K562 (cell line): Measurements from ENCODE around the gene TRNP1. TPM values are rescaled to one million over a fixed set of nuclear protein-coding genes. Genes with fewer than 3 reads are reported as not detected.

Experiments used
- ATAC-seq: fragments of 200-7000 bp; cut with Tn5 transposase; 3 replicates; pipeline ENCODE4 v1.9.1; 2020; ENCODE audit warnings: moderate library complexity
- BruUV-seq: library from RNA; stranded (reverse); fragments of 400-500 nt; replicated peaks from 2 replicates; lab custom pipeline; 2021; lab: Mats Ljungman, UMichigan
- CTCF ChIA-PET: fragments of 300-600 bp; formaldehyde crosslinking; extraction: SDS; loops from one replicate; lab custom pipeline; 2021; ENCODE audit warnings: low intra/inter-chr PET ratio; lab: Yijun Ruan, JAX
- POLR2A ChIA-PET: fragments of 300-600, 350-650 bp; sonication (Branson Sonifier 250); formaldehyde crosslinking; extraction: SDS; loops from one replicate; lab custom pipeline; 2021; ENCODE audit warnings: antibody characterized with exemption, inconsistent platforms; lab: Yijun Ruan, JAX
- DNase-seq, 4 experiments: peaks; one replicate each; pipeline versions ENCODE4 v3.0.0 to v3.0.0-alpha.2; 2011 to 2018; ENCODE audit warnings: low spot score in 3 of 4, mixed read lengths in 3 of 4; ENCODE audit errors: extremely low read depth in 1 of 4
- FAIRE-seq: peaks from 2 replicates; lab custom pipeline; 2011; peaks lifted over from hg19 to GRCh38; lab: Jason Lieb, UNC
- H2AFZ ChIP-seq: 2 replicates; pipeline ENCODE4 v1.6.0; 2011; ENCODE audit warnings: low read depth, low read length, control low read depth, inconsistent platforms
- H3K27ac ChIP-seq: fragments of 200-600 bp; 3 replicates; pipeline ENCODE4 v1.8.0; 2011; ENCODE audit warnings: low read depth, mild to moderate bottlenecking, control low read depth, inconsistent platforms, low read length, moderate library complexity, mixed read lengths; ENCODE audit errors: extremely low read depth
- H3K27me3 ChIP-seq, 2 experiments: fragments of 300-600 bp in 1 of 2; 2 replicates in 1 of 2; 3 replicates in 1 of 2; pipeline versions ENCODE4 v1.6.0 to v1.8.0; 2011; ENCODE audit warnings: inconsistent platforms in 2 of 2, low read length in 2 of 2, mild to moderate bottlenecking in 1 of 2, mixed read lengths in 1 of 2, moderate library complexity in 1 of 2; ENCODE audit not compliant: control insufficient read depth in 2 of 2, insufficient read depth in 2 of 2
- H3K36me3 ChIP-seq: fragments of 300-600 bp; 3 replicates; pipeline ENCODE4 v1.8.0; 2011; ENCODE audit warnings: mild to moderate bottlenecking, low read length, inconsistent platforms; ENCODE audit not compliant: control insufficient read depth, insufficient read depth
- H3K4me1 ChIP-seq, 2 experiments: fragments of 200-600 bp in 1 of 2; replicated peaks in 1 of 2; 2 replicates in 1 of 2; 3 replicates in 1 of 2; pipeline versions ENCODE4 v1.5.1 to v1.8.0; 2011; ENCODE audit warnings: inconsistent platforms in 2 of 2, low read length in 2 of 2, mild to moderate bottlenecking in 1 of 2, mixed read lengths in 1 of 2, moderate library complexity in 1 of 2; ENCODE audit not compliant: control insufficient read depth in 2 of 2, insufficient read depth in 2 of 2
- H3K4me2 ChIP-seq: 2 replicates; pipeline ENCODE4 v1.6.1; 2011; ENCODE audit warnings: low read length, control low read depth, inconsistent platforms, mixed read lengths; ENCODE audit not compliant: insufficient read depth
- H3K4me3 ChIP-seq: fragments of 200-600 bp; sonication (generic), shearing (Covaris generic); 2 replicates; pipeline ENCODE4 v1.5.1; 2016; ENCODE audit warnings: control low read depth, inconsistent platforms
- H3K79me2 ChIP-seq: fragments of 200-600 bp; 3 replicates; pipeline ENCODE4 v1.8.0; 2011; ENCODE audit warnings: low read length, inconsistent platforms; ENCODE audit not compliant: control insufficient read depth, insufficient read depth
- H3K9ac ChIP-seq, 2 experiments: 2 replicates each; pipeline versions ENCODE4 v1.6.0 to v1.6.1; 2011; ENCODE audit warnings: low read depth in 2 of 2, low read length in 2 of 2, control low read depth in 1 of 2, inconsistent platforms in 1 of 2, mild to moderate bottlenecking in 1 of 2, mixed read lengths in 1 of 2; ENCODE audit not compliant: insufficient read depth in 1 of 2
- H3K9me1 ChIP-seq: one replicate; pipeline ENCODE4 v1.6.0; 2011; ENCODE audit warnings: inconsistent platforms, mild to moderate bottlenecking, low read length, moderate library complexity; ENCODE audit not compliant: control insufficient read depth, insufficient read depth
- H3K9me3 ChIP-seq: replicated peaks from 2 replicates; pipeline ENCODE4 v1.5.1; 2011; ENCODE audit warnings: low read depth, low read length, inconsistent platforms; ENCODE audit not compliant: control insufficient read depth, insufficient read depth
- H4K20me1 ChIP-seq: replicated peaks from 2 replicates; pipeline ENCODE4 v1.6.1; 2011; ENCODE audit warnings: low read length, inconsistent platforms, mixed read lengths; ENCODE audit not compliant: control insufficient read depth, insufficient read depth
- FOXK1 ChIP-seq: sonication (generic); formaldehyde crosslinking; IDR thresholded peaks from 2 replicates; pipeline ENCODE4 v1.8.0; 2022; ENCODE audit warnings: missing genetic modification reagents, mild to moderate bottlenecking, borderline replicate concordance
- HDGF ChIP-seq: fragments of 450-650 bp; IDR thresholded peaks from 2 replicates; pipeline ENCODE4 v1.6.1; 2016
- MCM5 ChIP-seq: fragments of 450-650 bp; IDR thresholded peaks from 2 replicates; pipeline ENCODE4 v1.6.1; 2016; ENCODE audit warnings: low read depth
- NFXL1 ChIP-seq: fragments of 450-650 bp; formaldehyde crosslinking; IDR thresholded peaks from 2 replicates; pipeline ENCODE4 v1.4.0; 2021; ENCODE audit warnings: mild to moderate bottlenecking
- PRPF4 ChIP-seq: fragments of 200-400 bp; formaldehyde crosslinking; IDR thresholded peaks from one replicate; pipeline ENCODE4 v1.6.1; 2017; ENCODE audit warnings: low read length, low read depth, mild to moderate bottlenecking; ENCODE audit not compliant: insufficient read depth, poor library complexity, severe bottlenecking
- SP1 ChIP-seq: sonication (generic); formaldehyde crosslinking; IDR thresholded peaks from 2 replicates; pipeline ENCODE4 v1.8.1; 2022; ENCODE audit warnings: mild to moderate bottlenecking, missing genetic modification reagents
- U2AF1 ChIP-seq: fragments of 200-400 bp; formaldehyde crosslinking; optimal IDR thresholded peaks from 2 replicates; pipeline ENCODE3; 2017; ENCODE audit warnings: mild to moderate bottlenecking, low read depth, low read length, moderate library complexity
- ZNF232 ChIP-seq: sonication (generic); formaldehyde crosslinking; IDR thresholded peaks from 2 replicates; pipeline ENCODE4 v1.8.0; 2022; ENCODE audit warnings: mild to moderate bottlenecking, missing genetic modification reagents
- WGBS: fragments of 100-300 bp; shearing (Covaris generic); methylation state at CpG from one replicate; pipeline ENCODE4 v1.1.6; 2016; ENCODE audit warnings: low coverage, mixed read lengths; ENCODE audit not compliant: insufficient coverage; ENCODE audit errors: missing lambda C conversion rate; 5-methylcytosine and 5-hydroxymethylcytosine counted together
- in situ Hi-C: fragments of 300-500 bp; cut with MboI; formaldehyde crosslinking; loops from 4 replicates; pipeline ENCODE4 v1.15.0; 2018; ENCODE audit warnings: inconsistent platforms, mixed read lengths
- intact Hi-C: fragments of 100-400 bp; cut with micrococcal nuclease; formaldehyde crosslinking; loops from 2 replicates; pipeline ENCODE4 v1.14.2; 2022
- polyA plus RNA-seq, 8 experiments: library from polyadenylated mRNA; depleted of rRNA in 4 of 8; stranded (reverse) in 5 of 8; unstranded in 3 of 8; fragments of >200 nt; fragmentation: Nextera tagmentation in 2 of 8; fragmentation: Illumina TruSeq in 1 of 8; extraction: Ambion mirVana in 2 of 8; extraction: Trizol in 1 of 8; gene quantifications; 2 replicates each; pipeline versions ENCODE4 v1.2.1 to v1.2.3, GENCODE V29; 2011 to 2014; ENCODE audit warnings: inconsistent platforms in 1 of 8, missing spikeins in 1 of 8
- total RNA-seq, 7 experiments: library from RNA; depleted of rRNA in 6 of 7; stranded (reverse); fragments of >200 nt in 6 of 7; fragmentation: Illumina TruSeq in 2 of 7; extraction: Trizol in 2 of 7; gene quantifications; 2 replicates each; pipeline versions ENCODE4 v1.2.1 to v1.2.3, GENCODE V29; 2011 to 2021; ENCODE audit warnings: low replicate concordance in 1 of 7
- TF ChIP-seq, protein P1 (sequence below): fragments of 250-450 bp; sonication (Bioruptor Pico); IDR thresholded peaks from 2 replicates; pipeline ENCODE4 v1.9.0; 2021; ENCODE audit warnings: mild to moderate bottlenecking, inconsistent platforms
- TF ChIP-seq, protein P2 (sequence below): IDR thresholded peaks from 2 replicates; pipeline ENCODE4 v1.6.1; 2012; ENCODE audit warnings: low read depth, low read length, improper control_type of control experiment, borderline replicate concordance
- TF ChIP-seq, protein P3 (sequence below): sonication (generic); formaldehyde crosslinking; IDR thresholded peaks from 2 replicates; pipeline ENCODE4 v1.8.0; 2022; ENCODE audit warnings: missing genetic modification reagents, mild to moderate bottlenecking, borderline replicate concordance

TRNP1 gene
- total and polyA plus RNA-seq, 9 of the 15 experiments (the other 6 are each of a cell fraction or from before 2014, with no cell fraction given) = 0.03 to 1.3 (median 0.95) TPM

DNA sequence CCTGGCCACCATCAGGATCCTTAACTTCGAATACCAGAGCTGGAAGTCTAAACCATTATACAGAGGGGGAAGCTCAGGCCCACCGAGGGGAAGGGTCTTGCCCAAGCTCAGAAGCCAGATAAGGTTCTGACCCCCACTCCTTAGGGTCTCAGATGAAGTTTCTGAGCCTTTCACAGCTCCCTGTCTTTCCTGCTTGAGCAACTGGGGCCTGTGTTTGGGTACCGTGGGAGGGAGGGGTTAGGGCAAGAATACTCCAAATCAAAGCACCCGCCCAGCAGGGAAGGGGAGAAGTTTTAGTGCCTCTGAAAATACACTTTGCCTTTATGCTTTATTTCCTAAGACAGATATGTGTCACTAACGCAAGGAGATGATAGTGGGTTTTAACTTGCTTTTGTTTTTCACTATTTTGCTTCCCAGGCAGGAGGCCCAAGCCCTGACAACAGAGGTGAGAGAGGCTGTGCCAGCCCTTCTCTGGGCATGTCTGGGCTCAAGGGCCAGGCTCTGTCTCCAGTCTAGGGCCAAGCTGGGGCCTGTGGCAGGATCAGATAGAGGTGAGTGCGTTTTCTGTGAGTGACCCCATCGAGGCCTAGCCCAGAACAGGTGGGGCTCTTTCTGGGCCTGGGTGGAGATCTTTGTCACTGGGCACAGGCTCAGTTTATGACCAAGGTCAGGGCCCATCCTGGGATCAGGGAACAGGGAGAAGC, 39.7 kb downstream of the TRNP1 start:
- Histone ChIP-seq H3K9me1 (no peaks in the 10 kb centered on the region), H3K36me3 (no peaks in the 10 kb centered on the region), H3K9me3 (0 out of 2 replicates have a peak, but pooled peaks cover 2% of the 10 kb centered on the region), H3K79me2 (no peaks in the 10 kb centered on the region), H3K4me2 (no peak overlapping the region), H3K4me1 (peaks cover 0 to 13% of the 10 kb centered on the region in 2 experiments; a peak in 2 of 5 replicates), H3K4me3 (no peak overlapping the region), H3K27me3 (no peaks in the 10 kb centered on the region), H4K20me1 (no peaks in the 10 kb centered on the region), H2AFZ (no peak overlapping the region), H3K27ac (no peak overlapping the region), H3K9ac (peak overlapping the region in 1 of 2 experiments; percentile 57; a peak in 1 of 4 replicates)
- intact Hi-C loops (no loop called here), in situ Hi-C loops (no loop called here)
- BruUV-seq = no TSS peak
- DNase-seq = peak in 1 of 4 experiments; percentile 17
- TF ChIP-seq PRPF4 (no peak), NFXL1 (no peak), ZNF232 (CRISPR knock-in tag) (no peak), HDGF (no peak), U2AF1 (no peak), MCM5 (no peak), SP1 (CRISPR knock-in tag) (no peak), FOXK1 (CRISPR knock-in tag) (no peak)
- TF ChIP-seq, protein P1, sequence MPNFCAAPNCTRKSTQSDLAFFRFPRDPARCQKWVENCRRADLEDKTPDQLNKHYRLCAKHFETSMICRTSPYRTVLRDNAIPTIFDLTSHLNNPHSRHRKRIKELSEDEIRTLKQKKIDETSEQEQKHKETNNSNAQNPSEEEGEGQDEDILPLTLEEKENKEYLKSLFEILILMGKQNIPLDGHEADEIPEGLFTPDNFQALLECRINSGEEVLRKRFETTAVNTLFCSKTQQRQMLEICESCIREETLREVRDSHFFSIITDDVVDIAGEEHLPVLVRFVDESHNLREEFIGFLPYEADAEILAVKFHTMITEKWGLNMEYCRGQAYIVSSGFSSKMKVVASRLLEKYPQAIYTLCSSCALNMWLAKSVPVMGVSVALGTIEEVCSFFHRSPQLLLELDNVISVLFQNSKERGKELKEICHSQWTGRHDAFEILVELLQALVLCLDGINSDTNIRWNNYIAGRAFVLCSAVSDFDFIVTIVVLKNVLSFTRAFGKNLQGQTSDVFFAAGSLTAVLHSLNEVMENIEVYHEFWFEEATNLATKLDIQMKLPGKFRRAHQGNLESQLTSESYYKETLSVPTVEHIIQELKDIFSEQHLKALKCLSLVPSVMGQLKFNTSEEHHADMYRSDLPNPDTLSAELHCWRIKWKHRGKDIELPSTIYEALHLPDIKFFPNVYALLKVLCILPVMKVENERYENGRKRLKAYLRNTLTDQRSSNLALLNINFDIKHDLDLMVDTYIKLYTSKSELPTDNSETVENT = no peak
- TF ChIP-seq, protein P2, sequence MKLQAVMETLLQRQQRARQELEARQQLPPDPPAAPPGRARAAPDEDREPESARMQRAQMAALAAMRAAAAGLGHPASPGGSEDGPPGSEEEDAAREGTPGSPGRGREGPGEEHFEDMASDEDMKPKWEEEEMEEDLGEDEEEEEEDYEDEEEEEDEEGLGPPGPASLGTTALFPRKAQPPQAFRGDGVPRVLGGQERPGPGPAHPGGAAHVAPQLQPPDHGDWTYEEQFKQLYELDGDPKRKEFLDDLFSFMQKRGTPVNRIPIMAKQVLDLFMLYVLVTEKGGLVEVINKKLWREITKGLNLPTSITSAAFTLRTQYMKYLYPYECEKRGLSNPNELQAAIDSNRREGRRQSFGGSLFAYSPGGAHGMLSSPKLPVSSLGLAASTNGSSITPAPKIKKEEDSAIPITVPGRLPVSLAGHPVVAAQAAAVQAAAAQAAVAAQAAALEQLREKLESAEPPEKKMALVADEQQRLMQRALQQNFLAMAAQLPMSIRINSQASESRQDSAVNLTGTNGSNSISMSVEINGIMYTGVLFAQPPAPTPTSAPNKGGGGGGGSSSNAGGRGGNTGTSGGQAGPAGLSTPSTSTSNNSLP = no peak
- TF ChIP-seq, protein P3, sequence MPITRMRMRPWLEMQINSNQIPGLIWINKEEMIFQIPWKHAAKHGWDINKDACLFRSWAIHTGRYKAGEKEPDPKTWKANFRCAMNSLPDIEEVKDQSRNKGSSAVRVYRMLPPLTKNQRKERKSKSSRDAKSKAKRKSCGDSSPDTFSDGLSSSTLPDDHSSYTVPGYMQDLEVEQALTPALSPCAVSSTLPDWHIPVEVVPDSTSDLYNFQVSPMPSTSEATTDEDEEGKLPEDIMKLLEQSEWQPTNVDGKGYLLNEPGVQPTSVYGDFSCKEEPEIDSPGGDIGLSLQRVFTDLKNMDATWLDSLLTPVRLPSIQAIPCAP (CRISPR knock-in tag) = no peak
- POLR2A ChIA-PET = interaction anchor here (0.6 to 1.5 kb wide), 2 partner anchors 101 to 333 kb away, joined by 3 to 5 read pairs; partner anchors contain the start of gene MAP3K6
- CTCF ChIA-PET = no interaction called here
- FAIRE-seq = no peak
- no peak for ATAC-seq
- 33% methylated on average over 7 of the region's 7 CpGs for WGBS
